GM18873 (cell line): Measurements from ENCODE around the gene UROS.

Source experiments
- ATAC-seq: cut with Tn5 transposase; IDR thresholded peaks from one replicate; pipeline ENCODE4 v1.9.1; 2021; ENCODE audit warnings: mild to moderate bottlenecking, moderate library complexity, moderate number of reproducible peaks; ENCODE audit not compliant: unreplicated experiment, low FRiP score

UROS gene

DNA sequence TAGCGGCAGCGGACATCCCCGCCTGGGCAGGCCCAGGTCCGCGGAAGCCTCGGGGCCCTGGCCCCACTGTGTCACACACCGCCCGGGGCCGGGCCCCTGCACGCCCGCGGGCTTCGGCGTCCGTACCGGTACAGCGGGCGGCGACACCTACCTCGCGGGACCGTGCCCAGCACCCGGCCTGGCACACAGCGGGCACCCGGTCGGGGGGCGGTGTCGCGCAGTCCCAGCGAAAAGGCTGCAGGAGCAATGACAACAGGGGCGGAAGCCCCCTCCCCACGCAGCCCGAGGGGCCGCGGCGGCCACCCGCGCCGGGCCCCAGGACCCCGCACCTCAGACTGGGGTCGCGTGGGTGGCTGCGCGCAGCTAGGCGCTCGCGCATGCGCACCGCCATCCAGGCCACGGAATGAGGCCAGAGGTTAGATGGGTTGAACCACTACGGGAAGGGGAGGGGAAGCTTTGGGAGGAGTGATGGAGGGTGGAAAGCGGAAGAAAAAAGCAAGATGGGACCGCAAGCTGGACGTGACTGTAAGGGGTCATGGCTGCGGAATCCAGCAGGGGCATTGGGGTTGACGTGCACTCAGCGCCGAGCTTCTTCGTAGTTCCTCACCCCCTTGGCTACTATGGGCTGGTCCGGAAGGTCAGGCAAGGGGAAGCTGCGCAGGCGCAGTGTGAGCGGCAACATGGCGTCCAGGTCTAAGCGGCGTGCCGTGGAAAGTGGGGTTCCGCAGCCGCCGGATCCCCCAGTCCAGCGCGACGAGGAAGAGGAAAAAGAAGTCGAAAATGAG, at the start of gene UROS, which contains the start of gene BCCIP:
Gene UROS, minus strand, starts transcription at position 381 of the 785 bp plus-strand sequence. CDS start 6,759 bp downstream, outside the sequence.
Gene BCCIP, plus strand, starts transcription at position 669 of the 785 bp plus-strand sequence. Its CDS starts 12 bp downstream, at position 681.
- peak; percentile 74 for ATAC-seq

GRCh38 chr10:125871338-125871737, 48.3 kb upstream of the UROS start:
- ATAC-seq: no peak

DNA sequence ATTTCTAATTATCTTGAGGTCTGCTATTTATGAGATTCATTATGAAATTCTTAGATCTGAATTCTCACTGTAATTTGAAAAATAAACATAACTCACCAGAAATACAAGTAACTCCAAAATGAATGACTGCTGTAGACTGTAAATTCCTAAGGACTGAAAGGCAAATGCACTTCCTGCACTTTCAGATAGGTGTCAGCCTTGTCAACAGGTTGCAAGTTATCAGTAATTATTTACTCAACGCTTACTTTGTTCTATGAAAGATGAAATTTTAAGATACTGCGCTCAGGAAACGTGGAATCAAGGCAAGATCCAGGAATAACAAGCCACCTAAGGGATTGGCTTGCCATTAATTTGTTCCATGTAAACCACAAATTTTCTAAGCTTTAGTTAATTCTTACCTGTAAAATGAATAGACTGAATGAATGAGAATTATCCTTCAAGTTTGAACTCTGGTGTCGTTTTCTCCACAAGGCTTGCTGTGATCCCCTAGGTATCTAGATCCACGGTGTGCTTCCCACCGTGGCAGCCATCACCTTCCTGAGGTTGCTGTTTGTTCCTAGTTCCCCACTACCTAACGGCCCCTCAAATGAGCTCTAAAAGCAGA, 45.4 kb upstream of the UROS start:
- no peak for ATAC-seq

DNA sequence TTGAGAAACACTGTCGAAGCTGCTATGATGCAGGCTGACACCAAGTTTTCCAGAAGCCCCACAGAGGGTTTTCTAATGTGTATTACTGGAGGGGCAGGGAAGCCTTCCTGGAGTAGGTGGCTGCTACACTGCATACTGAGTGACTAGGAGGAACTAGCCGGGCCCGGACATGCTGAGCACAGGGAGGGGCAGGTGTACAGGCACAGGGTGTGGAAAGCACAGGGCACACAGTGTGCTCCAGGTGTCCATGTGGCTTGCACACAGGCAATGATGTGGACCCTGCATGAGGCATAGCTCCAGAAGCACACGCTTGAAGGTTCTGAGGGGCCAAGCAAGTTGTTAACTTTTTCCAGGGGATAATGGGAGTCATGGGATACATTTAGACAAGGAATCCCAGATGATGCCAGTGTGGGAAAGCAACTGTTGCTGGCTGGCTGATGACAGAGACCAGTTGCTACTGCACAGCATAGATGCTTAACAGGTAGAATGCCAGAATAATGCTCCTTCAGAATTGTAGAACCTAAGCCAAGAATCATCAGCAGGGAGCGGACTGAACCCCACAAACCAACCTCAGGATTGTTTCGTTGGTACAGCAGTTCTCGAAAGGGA, 43.5 kb upstream of the UROS start:
- ATAC-seq: no peak

GRCh38 chr10:125865120-125865519, 42.1 kb upstream of the UROS start:
- ATAC-seq: no peak

DNA sequence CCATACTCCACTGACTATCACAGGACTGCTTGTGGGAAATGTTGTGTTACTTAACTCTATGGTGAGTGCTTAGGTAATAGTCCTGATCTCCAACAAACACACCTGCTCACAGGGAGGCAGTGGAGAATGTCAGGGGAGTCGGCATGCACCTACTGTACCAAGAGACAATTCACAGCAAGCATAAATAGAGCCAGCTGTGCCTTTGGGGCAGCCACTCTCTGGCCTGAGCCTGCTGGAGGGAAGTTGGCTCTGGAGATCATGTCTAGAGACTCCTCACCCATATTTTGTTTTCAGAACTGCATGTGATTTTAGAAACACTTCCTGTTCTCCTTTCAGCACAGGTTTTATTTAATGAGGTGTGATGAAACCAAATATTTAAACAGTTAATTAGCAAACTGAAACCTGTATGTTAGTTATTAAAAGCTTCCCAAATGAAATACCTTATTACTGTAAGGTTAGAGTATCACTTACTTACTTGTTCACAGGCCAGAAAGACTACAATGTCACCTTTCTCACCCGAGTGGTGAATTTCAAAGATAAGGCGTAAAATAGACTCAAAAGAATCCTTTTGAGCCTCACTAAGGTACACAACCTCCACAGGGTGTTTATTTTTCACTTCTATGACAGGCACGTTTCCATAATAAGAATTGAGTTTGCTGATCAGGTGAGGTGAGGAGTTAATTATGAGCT, 36.2 kb upstream of the UROS start:
- no peak for ATAC-seq

GRCh38 chr10:125857185-125857760, 34.2 kb upstream of the UROS start:
- ATAC-seq: no peak

DNA sequence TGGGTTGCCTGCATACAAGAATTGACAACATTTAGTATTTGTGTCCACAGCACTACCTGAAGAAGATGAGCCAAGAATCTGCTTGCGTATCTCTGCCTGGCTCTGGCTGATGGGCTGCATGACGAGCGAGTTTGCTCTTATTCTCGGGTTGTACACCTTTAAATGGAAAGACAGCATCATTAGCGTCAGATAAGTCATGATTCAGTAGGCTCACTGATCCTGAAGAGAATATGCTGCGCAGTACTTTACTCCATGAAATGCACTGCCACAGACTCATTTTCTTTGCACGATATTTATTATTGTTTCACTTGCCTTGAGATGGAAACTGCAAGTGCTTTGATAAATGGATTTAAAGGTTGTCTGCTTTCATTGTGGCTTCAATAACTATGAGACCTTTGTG, 29.4 kb upstream of the UROS start:
- ATAC-seq: no peak

DNA sequence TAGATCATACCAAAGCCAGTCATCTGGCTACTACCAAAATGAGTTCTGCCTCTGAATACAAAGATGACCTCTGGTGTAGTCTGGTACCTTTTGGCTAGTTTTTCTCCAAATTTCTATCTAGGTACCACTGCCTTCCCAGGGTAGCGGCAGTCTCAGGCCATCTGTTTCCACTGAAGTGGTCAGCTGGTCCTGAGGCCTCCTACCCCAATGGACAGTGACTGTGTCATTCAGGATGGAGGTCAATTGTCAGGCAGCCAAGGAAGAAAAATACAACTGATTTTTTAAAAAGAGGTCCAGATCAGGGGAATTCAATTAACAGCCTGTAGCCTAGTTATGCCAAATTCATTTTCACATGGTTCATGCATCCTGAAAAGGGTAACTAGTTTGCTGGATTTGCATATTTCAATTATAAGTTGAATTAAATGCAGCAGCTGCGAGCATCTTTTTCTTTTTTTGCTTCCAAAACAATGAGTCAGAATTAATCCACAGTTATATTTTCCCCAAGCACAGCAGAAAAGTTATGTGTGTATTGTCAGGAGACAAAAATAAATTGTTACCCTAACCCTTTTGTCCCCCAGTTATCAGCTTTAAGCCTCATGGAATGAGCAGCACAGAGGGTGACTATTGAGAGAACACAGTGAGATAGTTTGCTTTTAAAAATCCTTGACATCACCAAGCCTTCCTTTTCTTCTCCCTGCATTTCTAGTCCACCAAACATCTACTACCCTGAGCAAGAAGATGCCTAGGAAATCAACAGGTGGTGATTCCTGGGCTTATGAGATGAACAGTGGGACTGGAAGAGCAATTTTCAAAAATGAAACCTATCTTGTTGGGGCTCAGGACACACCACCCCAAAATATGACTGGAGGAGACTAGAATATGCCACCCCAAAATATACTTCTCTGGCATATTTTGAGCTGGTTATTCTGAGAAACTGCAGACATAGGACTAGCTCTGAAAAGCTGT, 28.0 kb upstream of the UROS start:
- no peak for ATAC-seq

- no peak for ATAC-seq
These were observed 26.4 kb upstream of the UROS start for GRCh38 chr10:125849448-125849847.

DNA sequence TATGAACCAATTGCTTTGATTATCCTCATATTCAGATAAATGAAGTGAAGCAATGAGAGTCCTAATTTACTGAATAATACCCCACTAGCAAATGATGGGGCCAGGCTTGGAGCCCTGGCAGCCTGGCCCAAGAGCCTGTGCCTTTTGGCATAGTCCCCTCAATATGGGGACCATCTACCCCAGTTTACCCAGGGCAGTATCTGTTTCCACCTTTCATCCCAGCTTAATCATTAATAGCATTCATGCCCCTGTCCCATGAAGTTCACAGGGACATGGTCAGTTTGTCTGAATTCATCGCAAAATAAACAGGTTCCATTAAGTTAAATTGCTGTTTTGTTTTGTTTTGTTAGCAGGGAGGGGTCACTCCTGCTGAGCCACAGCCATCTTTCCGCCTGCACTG, 25.8 kb upstream of the UROS start:
- no peak for ATAC-seq

DNA sequence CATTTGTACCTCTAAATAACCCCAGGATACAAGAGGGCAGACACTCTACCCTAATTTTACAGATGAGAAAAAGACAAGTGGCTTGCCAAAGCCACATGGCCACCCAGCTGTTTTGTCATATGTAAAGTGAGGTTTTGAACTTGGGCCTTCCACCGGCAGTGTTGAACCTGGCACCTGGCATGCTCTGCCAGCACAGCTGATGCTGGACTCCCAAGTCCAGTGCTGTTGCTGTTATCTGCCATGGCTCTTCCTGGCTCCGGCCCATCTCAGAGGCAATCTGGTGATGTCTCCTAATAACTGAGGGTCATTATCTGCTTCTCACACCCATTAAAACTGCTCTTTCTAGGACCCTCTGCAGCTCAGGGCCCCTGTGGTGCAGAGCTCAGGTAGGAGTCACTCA, 25.3 kb upstream of the UROS start:
- no peak for ATAC-seq

GRCh38 chr10:125846894-125847293, 23.8 kb upstream of the UROS start:
- ATAC-seq: no peak

DNA sequence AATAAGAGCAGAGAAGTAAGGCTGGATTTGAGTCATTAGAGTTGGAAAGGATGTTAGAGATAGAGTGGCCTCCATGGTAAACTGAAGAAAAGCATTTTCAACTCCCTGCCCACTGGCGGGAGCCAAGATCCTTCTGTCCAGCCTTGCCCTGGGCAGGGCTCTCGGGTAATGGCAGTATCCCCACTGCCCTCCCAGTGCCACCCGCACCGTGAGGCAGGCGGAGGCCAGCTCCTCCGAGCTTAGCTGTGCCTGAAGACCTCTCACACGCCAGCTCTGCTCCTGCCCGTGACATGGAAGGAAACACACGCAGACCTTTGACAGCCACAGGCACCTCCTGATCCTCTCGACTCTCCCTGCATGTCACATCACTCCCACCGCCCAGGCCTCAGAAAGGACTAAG, 22.6 kb upstream of the UROS start:
- ATAC-seq: no peak

DNA sequence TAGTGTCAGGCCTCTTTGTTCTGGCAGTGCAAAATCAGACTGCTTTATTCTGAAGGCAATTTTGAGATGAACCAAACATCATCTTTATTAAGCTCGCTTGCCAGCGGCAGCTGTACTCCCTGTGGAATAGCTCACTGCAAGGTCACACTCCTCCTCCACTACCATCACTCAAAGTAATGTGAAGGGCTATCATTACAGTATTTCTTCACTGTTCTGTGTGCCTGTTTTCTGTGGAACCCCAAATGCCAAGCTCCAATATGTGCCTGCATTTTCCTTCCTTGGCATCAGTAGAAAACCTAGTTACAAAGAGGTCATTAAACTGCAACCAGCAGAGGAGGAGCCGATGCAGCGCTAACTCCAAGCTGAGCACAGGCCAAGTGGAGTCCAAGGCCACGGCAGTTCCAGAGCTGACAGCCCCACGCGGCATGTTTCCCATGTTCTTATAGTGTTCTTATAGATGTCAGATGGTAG, 21.7 kb upstream of the UROS start:
- ATAC-seq: no peak

DNA sequence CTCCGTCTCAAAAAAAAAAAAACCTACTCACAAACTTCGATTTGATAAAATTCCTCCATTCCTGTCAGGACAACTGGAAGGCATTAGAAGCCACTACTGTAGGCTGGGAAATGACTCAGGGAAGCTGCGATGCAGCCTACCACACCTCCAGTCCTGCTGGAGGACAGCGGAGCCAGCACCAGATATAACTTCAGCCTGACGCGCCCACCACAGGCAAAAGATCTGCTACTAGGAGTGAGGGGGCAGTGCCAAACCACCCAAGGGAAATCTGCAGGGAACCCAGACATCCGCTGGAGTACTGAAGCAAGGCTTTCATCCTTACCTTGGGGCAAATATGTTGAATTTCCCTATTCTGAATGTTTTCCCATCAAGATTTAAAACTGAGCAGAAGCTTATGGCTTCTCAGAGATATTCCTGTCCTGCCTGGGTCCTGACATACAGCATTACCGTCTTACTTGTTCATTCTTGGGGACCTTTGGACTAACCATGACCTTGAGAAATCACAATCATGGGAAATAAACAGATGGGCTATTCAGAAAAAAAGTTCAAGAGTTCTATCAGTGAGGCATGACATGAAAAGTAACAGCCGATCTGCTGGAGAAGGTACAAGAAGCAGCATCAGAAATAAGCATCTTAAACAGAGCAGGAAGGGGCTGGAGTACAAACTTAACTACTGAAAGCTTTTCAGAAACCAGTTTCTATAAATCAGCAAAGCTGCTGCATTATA, 20.7 kb upstream of the UROS start:
- no peak for ATAC-seq

- no peak for ATAC-seq
These were observed 17.9 kb upstream of the UROS start for GRCh38 chr10:125840955-125841354.

- no peak for ATAC-seq
These were observed 17.3 kb upstream of the UROS start for GRCh38 chr10:125840406-125840805.
